Endothelial cell of umbilical vein (primary cell): Measurements from ENCODE around the gene CDC42SE2. TPM values are rescaled to one million over a fixed set of nuclear protein-coding genes. Genes with fewer than 3 reads are reported as not detected.

Experiments used
- BruUV-seq: library from RNA; stranded (reverse); fragments of 400-500 nt; replicated peaks from 2 replicates; lab custom pipeline; 2021; lab: Mats Ljungman, UMichigan
- CTCF ChIA-PET: fragments of 300-600, 350-600 bp; sonication (Branson Sonifier 250); formaldehyde crosslinking; loops from one replicate; lab custom pipeline; 2021; ENCODE audit warnings: antibody characterized with exemption, inconsistent platforms; lab: Charles Lee
- POLR2A ChIA-PET: fragments of 300-600, 350-600 bp; sonication (Branson Sonifier 250); formaldehyde crosslinking; loops from one replicate; lab custom pipeline; 2021; ENCODE audit warnings: antibody characterized with exemption, inconsistent platforms; lab: Charles Lee
- DNase-seq: peaks from one replicate; pipeline ENCODE4 v3.0.0-alpha.2; 2011; ENCODE audit warnings: low read depth, low spot score
- FAIRE-seq: peaks from 2 replicates; lab custom pipeline; 2011; peaks lifted over from hg19 to GRCh38; lab: Jason Lieb, UNC
- H2AFZ ChIP-seq: 2 replicates; pipeline ENCODE4 v1.6.0; 2012; ENCODE audit warnings: low read depth, low read length, control low read depth, inconsistent platforms
- H3K27ac ChIP-seq: 2 replicates; pipeline ENCODE4 v1.5.1; 2011; ENCODE audit warnings: low read depth, mild to moderate bottlenecking, control low read depth, low read length, moderate library complexity; ENCODE audit not compliant: insufficient read depth
- H3K27me3 ChIP-seq, 2 experiments: 2 replicates each; pipeline versions ENCODE4 v1.6.0 to v1.6.1; 2011; ENCODE audit warnings: low read length in 2 of 2, mixed read lengths in 1 of 2; ENCODE audit not compliant: control insufficient read depth in 2 of 2, insufficient read depth in 2 of 2
- H3K36me3 ChIP-seq, 2 experiments: 2 replicates in 1 of 2; 3 replicates in 1 of 2; pipeline ENCODE4 v1.5.1; 2011; ENCODE audit warnings: low read length in 2 of 2, mild to moderate bottlenecking in 1 of 2, moderate library complexity in 1 of 2; ENCODE audit not compliant: control insufficient read depth in 2 of 2, insufficient read depth in 2 of 2; ENCODE audit errors: extremely low read depth in 1 of 2
- H3K4me1 ChIP-seq: 3 replicates; pipeline ENCODE4 v1.5.1; 2011; ENCODE audit warnings: mild to moderate bottlenecking, low read length; ENCODE audit not compliant: control insufficient read depth, insufficient read depth; ENCODE audit errors: extremely low read depth
- H3K4me2 ChIP-seq: 2 replicates; pipeline ENCODE4 v1.6.1; 2011; ENCODE audit warnings: low read length, control low read depth, mixed read lengths; ENCODE audit not compliant: insufficient read depth
- H3K4me3 ChIP-seq, 3 experiments: fragments of 200-600 bp in 1 of 3; sonication (generic), shearing (Covaris generic) in 1 of 3; replicated peaks in 1 of 3; 2 replicates each; pipeline ENCODE4 v1.5.1; 2011 to 2016; ENCODE audit warnings: control low read depth in 3 of 3, low read length in 3 of 3, mild to moderate bottlenecking in 2 of 3, inconsistent platforms in 1 of 3, low read depth in 1 of 3, moderate library complexity in 1 of 3; ENCODE audit not compliant: insufficient read depth in 1 of 3
- H3K79me2 ChIP-seq: 2 replicates; pipeline ENCODE4 v1.6.0; 2012; ENCODE audit warnings: low read length, inconsistent platforms; ENCODE audit not compliant: control insufficient read depth, insufficient read depth
- H3K9ac ChIP-seq: replicated peaks from 2 replicates; pipeline ENCODE3; 2011; ENCODE audit warnings: low read length, control low read depth; ENCODE audit not compliant: insufficient read depth; ENCODE audit errors: extremely low read depth
- H3K9me1 ChIP-seq: replicated peaks from 3 replicates; pipeline ENCODE4 v1.6.0; 2011; ENCODE audit warnings: mild to moderate bottlenecking, low read length; ENCODE audit not compliant: control insufficient read depth, insufficient read depth; ENCODE audit errors: extremely low read depth
- H3K9me3 ChIP-seq: replicated peaks from 2 replicates; pipeline ENCODE4 v1.5.1; 2012; ENCODE audit warnings: low read length, inconsistent platforms; ENCODE audit not compliant: control insufficient read depth, insufficient read depth
- H4K20me1 ChIP-seq: replicated peaks from 2 replicates; pipeline ENCODE3; 2011; ENCODE audit warnings: mild to moderate bottlenecking, low read length; ENCODE audit not compliant: control insufficient read depth, insufficient read depth; ENCODE audit errors: extremely low read depth
- CTCF ChIP-seq, 2 donors: IDR thresholded peaks; 1 replicate in 1 of 2; 2 replicates in 1 of 2; pipeline ENCODE4 v1.5.1; 2011; ENCODE audit warnings: low read length in 2 of 2, mild to moderate bottlenecking in 2 of 2, moderate library complexity in 2 of 2, control low read depth in 1 of 2, inconsistent platforms in 1 of 2, low read depth in 1 of 2; ENCODE audit not compliant: insufficient read depth in 1 of 2; ENCODE audit errors: extremely low read depth in 1 of 2
- EZH2 ChIP-seq: IDR thresholded peaks from 2 replicates; pipeline ENCODE4 v1.6.1; 2012; ENCODE audit warnings: borderline replicate concordance, low read depth, mild to moderate bottlenecking, moderate library complexity, low read length, inconsistent platforms; ENCODE audit not compliant: severe bottlenecking
- FOS ChIP-seq: IDR thresholded peaks from 2 replicates; pipeline ENCODE4 v1.6.1; 2011; ENCODE audit warnings: mild to moderate bottlenecking, low read length, moderate library complexity, borderline replicate concordance; ENCODE audit not compliant: insufficient read depth
- GATA2 ChIP-seq: IDR thresholded peaks from 2 replicates; pipeline ENCODE4 v1.7.0; 2011; ENCODE audit warnings: low read depth, mild to moderate bottlenecking, moderate library complexity, mixed read lengths, low read length; ENCODE audit not compliant: insufficient read length, insufficient read depth
- JUN ChIP-seq: IDR thresholded peaks from 2 replicates; pipeline ENCODE4 v1.6.1; 2011; ENCODE audit warnings: borderline replicate concordance, low read depth; ENCODE audit not compliant: insufficient read length, insufficient read depth
- MAX ChIP-seq: IDR thresholded peaks from 2 replicates; pipeline ENCODE4 v1.6.1; 2011; ENCODE audit not compliant: insufficient read depth, insufficient read length
- MYC ChIP-seq: IDR thresholded peaks from one replicate; pipeline ENCODE4 v1.6.1; 2011; ENCODE audit warnings: mild to moderate bottlenecking, low read depth, low read length
- POLR2A ChIP-seq: IDR thresholded peaks from 2 replicates; pipeline ENCODE4 v1.6.1; 2012; ENCODE audit warnings: low read depth, mild to moderate bottlenecking, control low read depth, low read length
- POLR2AphosphoS5 ChIP-seq: IDR thresholded peaks from 2 replicates; pipeline ENCODE4 v1.6.1; 2012; ENCODE audit warnings: low read depth, mild to moderate bottlenecking, control low read depth, low read length, moderate library complexity; ENCODE audit not compliant: insufficient read depth
- dilution Hi-C: fragments of 300-500 bp; cut with MboI; formaldehyde crosslinking; loops from one replicate; pipeline ENCODE4 v1.15.0; 2019; ENCODE audit warnings: low sequenced_read_pairs; ENCODE audit not compliant: extremely low pct_ligation_motif_present
- intact Hi-C: fragments of 100-400 bp; cut with micrococcal nuclease; formaldehyde crosslinking; loops from one replicate; pipeline ENCODE4 v1.10.0; 2022
- polyA plus RNA-seq, 4 experiments: library from polyadenylated mRNA; depleted of rRNA in 3 of 4; stranded (reverse) in 3 of 4; unstranded in 1 of 4; fragments of >200 nt; gene quantifications; 2 replicates each; pipeline versions ENCODE4 v1.2.1 to v1.2.3, GENCODE V29; 2011 to 2012; ENCODE audit warnings: missing spikeins in 1 of 4
- total RNA-seq: library from RNA; stranded (reverse); gene quantifications from 2 replicates; pipeline ENCODE4 v1.2.3, GENCODE V29; 2021

The CDC42SE2 gene
- total and polyA plus RNA-seq, 2 donors (not counting 3 experiments of a cell fraction or from before 2014, with no cell fraction given) = 14.7 to 21.9 TPM

GRCh38 chr5:131288328-131288727, 24.5 kb downstream of the CDC42SE2 start:
- H3K9me1 ChIP-seq = no peaks in the 10 kb centered on the region
- intact Hi-C loops = no loop called here
- CTCF ChIA-PET = no interaction called here
- peaks cover 50% of the 10 kb centered on the region for H3K79me2 ChIP-seq
- BruUV-seq = no TSS peak
- DNase-seq (no peak), FAIRE-seq (peak; percentile 50)
- TF ChIP-seq JUN = no peak
- no peak for TF ChIP-seq MYC
- no peak overlapping the region for H3K4me2 ChIP-seq
- H3K27me3 ChIP-seq = no peaks in the 10 kb centered on the region
- dilution Hi-C loops = no loop called here
- H3K9me3 ChIP-seq = no peaks in the 10 kb centered on the region
- H4K20me1 ChIP-seq = no peaks in the 10 kb centered on the region
- H3K4me3 ChIP-seq = no peak overlapping the region
- H3K9ac ChIP-seq = no peak overlapping the region
- no peak overlapping the region for H2AFZ ChIP-seq
- POLR2A ChIA-PET = no interaction called here
- H3K36me3 ChIP-seq = no peaks in the 10 kb centered on the region
- H3K4me1 ChIP-seq = no peaks in the 10 kb centered on the region
- no peak overlapping the region for H3K27ac ChIP-seq

- BruUV-seq = no TSS peak
- DNase-seq (no peak), FAIRE-seq (no peak)
- no peaks in the 10 kb centered on the region for H3K27me3 ChIP-seq
- H3K27ac ChIP-seq = no peak overlapping the region
- intact Hi-C loops (no loop called here), dilution Hi-C loops (no loop called here)
- H2AFZ ChIP-seq = no peak overlapping the region
- H3K9me3 ChIP-seq = no peaks in the 10 kb centered on the region
- ChIA-PET POLR2A (no interaction called here), CTCF (no interaction called here)
- TF ChIP-seq POLR2A (no peak), MAX (no peak), FOS (no peak), CTCF (IDR thresholded peaks at IDR 0.05; ENCODE audit: extremely low read depth in 1 of 2, insufficient read depth in 1 of 2, low read depth in 1 of 2, low read length in 2 of 2) (no peak), GATA2 (no peak), EZH2 (no peak), POLR2AphosphoS5 (no peak), MYC (no peak), JUN (no peak)
- H3K79me2 ChIP-seq = peaks cover 47% of the 10 kb centered on the region
- H3K36me3 ChIP-seq = no peaks in the 10 kb centered on the region
- no peak overlapping the region for H3K9ac ChIP-seq
- H3K4me2 ChIP-seq = no peak overlapping the region
- H3K4me1 ChIP-seq = no peaks in the 10 kb centered on the region
- no peaks in the 10 kb centered on the region for H3K9me1 ChIP-seq
- no peaks in the 10 kb centered on the region for H4K20me1 ChIP-seq
- H3K4me3 ChIP-seq = no peak overlapping the region
These were observed 25.9 kb downstream of the CDC42SE2 start for GRCh38 chr5:131289738-131290137.
